NCI-H2107 treated with DMSO at 0.1 percent for 48 hours (cell line): ENCODE results near the gene RPUSD4.

Source experiments
- DNase-seq: peaks from one replicate; lab custom pipeline; 2025; ENCODE audit not compliant: unreplicated experiment; lab: John Stamatoyannopoulos, UW

RPUSD4 gene

GRCh38 chr11:126159719-126160344 lies 51.6 kb downstream of the RPUSD4 start:
- DNase-seq = no peak

GRCh38 chr11:126158054-126158791 lies 53.2 kb downstream of the RPUSD4 start:
- no peak for DNase-seq

- DNase-seq = no peak
Observed at GRCh38 chr11:126157326-126158030, 54.0 kb downstream of the RPUSD4 start.

- DNase-seq = no peak
Observed at GRCh38 chr11:126156814-126157213, 54.6 kb downstream of the RPUSD4 start.

- DNase-seq = no peak
Observed at GRCh38 chr11:126155402-126156187, 55.9 kb downstream of the RPUSD4 start.

GRCh38 chr11:126154691-126155090 lies 56.8 kb downstream of the RPUSD4 start:
- no peak for DNase-seq

GRCh38 chr11:126153972-126154371 lies 57.5 kb downstream of the RPUSD4 start:
- no peak for DNase-seq

GRCh38 chr11:126153006-126153405 lies 58.4 kb downstream of the RPUSD4 start:
- no peak for DNase-seq

GRCh38 chr11:126152586-126152985 lies 58.9 kb downstream of the RPUSD4 start:
- no peak for DNase-seq

GRCh38 chr11:126152152-126152551 lies 59.3 kb downstream of the RPUSD4 start:
- no peak for DNase-seq
